Measurements from ENCODE around the gene GCC2. TPM values are rescaled to one million over a fixed set of nuclear protein-coding genes. Genes with fewer than 3 reads are reported as not detected.

GCC2 gene
- total and polyA plus RNA-seq, 2 of the 8 experiments (the other 6 are each of a cell fraction or from before 2014, with no cell fraction given) = 4.6 to 54.9 TPM

DNA sequence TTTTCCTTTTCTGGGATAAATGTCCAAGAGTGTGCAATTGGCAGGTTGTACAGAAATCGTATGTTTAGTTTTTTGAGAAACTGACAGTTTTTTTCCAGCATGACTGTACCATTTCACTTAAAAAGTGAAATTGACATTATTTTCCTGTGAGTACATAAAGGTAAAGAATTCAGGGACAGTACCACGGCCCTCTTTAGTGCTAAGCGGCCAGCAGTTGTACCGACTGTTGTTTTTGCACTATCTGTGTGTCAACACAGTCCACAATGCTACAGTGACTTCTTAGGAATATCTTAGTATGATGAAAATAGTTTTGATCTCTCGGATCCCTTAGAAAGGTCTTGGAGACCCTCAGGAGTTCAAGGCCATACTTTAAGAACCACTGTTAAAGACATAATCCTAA, 87.9 kb downstream of the GCC2 start:
- H3K23me2 ChIP-seq (ENCODE audit: low read depth, low read length) = peaks cover 9% of the 10 kb centered on the region
- H3K23ac ChIP-seq (ENCODE audit: insufficient read length) = no peak overlapping the region
- no peak overlapping the region for H4K5ac ChIP-seq (ENCODE audit: insufficient read length, low read depth, low read length)
- no peak overlapping the region for H2AK5ac ChIP-seq (ENCODE audit: low read depth, low read length)
- no peak overlapping the region for H2AFZ ChIP-seq (ENCODE audit: low read length)
- no peak overlapping the region for H4K8ac ChIP-seq (ENCODE audit: extremely low read depth, insufficient read depth, low read length)
- no peak overlapping the region for H3K56ac ChIP-seq (replicated peaks; ENCODE audit: insufficient read length, low read depth, low read length)
- peaks cover 0 to 11% (median 1%) of the 10 kb centered on the region in 4 experiments; a peak in 4 of 7 replicates for H3K4me1 ChIP-seq (replicated peaks in 1 of 4; ENCODE audit: control insufficient read depth in 3 of 4, insufficient read depth in 4 of 4, low read length in 3 of 4)
- H3K79me2 ChIP-seq (ENCODE audit: control insufficient read depth in 1 of 2, insufficient read depth in 2 of 2, low read length in 2 of 2) = peaks cover 9 to 58% of the 10 kb centered on the region in 2 experiments; a peak in 3 of 4 replicates
- no peak overlapping the region for H2BK12ac ChIP-seq (ENCODE audit: low read depth, low read length)
- H3K36me3 ChIP-seq (ENCODE audit: control insufficient read depth in 2 of 4, insufficient read depth in 4 of 4, low read length in 3 of 4) = no peaks in the 10 kb centered on the region
- no peak overlapping the region for H2BK120ac ChIP-seq (replicated peaks; ENCODE audit: low read depth, low read length)
- POLR2A ChIA-PET (ENCODE audit: partially characterized antibody) = no interaction called here
- peaks cover 0 to 4% (median 1%) of the 10 kb centered on the region in 4 experiments; a peak in 3 of 7 replicates for H3K27me3 ChIP-seq (replicated peaks in 1 of 4; ENCODE audit: control insufficient read depth in 3 of 4, extremely low read depth in 1 of 4, insufficient read depth in 3 of 4, low read length in 3 of 4)
- no peak overlapping the region for H3K9ac ChIP-seq (replicated peaks in 1 of 4; ENCODE audit: extremely low read depth in 1 of 4, low read depth in 3 of 4, low read length in 3 of 4)
- H2BK15ac ChIP-seq (ENCODE audit: low read length) = no peak overlapping the region
- no peak overlapping the region for H3K14ac ChIP-seq (ENCODE audit: insufficient read length)
- no peak overlapping the region for H4K91ac ChIP-seq (replicated peaks; ENCODE audit: insufficient read length, low read length)
- peaks cover 0 to 3% of the 10 kb centered on the region in 2 experiments for H4K20me1 ChIP-seq (replicated peaks in 1 of 2; ENCODE audit: control insufficient read depth in 1 of 2, insufficient read depth in 2 of 2, low read length in 2 of 2)
- H3K79me1 ChIP-seq (ENCODE audit: low read depth, low read length) = peaks cover 4% of the 10 kb centered on the region
- no peak overlapping the region for H2BK5ac ChIP-seq (ENCODE audit: low read depth, low read length)
- no peak overlapping the region; a peak in 1 of 4 replicates for H3K4me2 ChIP-seq (ENCODE audit: insufficient read depth in 1 of 2, low read depth in 2 of 2, low read length in 2 of 2)
- CTCF ChIA-PET (ENCODE audit: partially characterized antibody) = no interaction called here
- H3K4me3 ChIP-seq (ENCODE audit: extremely low read depth in 1 of 4, insufficient read depth in 2 of 4, low read depth in 3 of 4, low read length in 4 of 4) = no peak overlapping the region
- DNase-seq (ENCODE audit: low read depth in 1 of 2, low spot score in 2 of 2) (no peak), FAIRE-seq (no peak)
- no peak overlapping the region for H3K18ac ChIP-seq (ENCODE audit: extremely low read depth, low read length)
- no peak overlapping the region for H2BK20ac ChIP-seq (ENCODE audit: low read length)
- 90% methylated on average over 5 of the region's 5 CpGs; no CpG with 5 or more reads in 1 of the 2 experiments for WGBS, 2 experiments (ENCODE audit: extremely low coverage in 1 of 2, insufficient coverage in 1 of 2, insufficient read length in 1 of 2, insufficient replicate concordance in 2 of 2, low coverage in 1 of 2, low lambda C conversion rate in 2 of 2, missing lambda C conversion rate in 1 of 2)
- H3K4ac ChIP-seq (replicated peaks; ENCODE audit: insufficient read length, low read depth, low read length) = no peak overlapping the region
- no peak overlapping the region for H3K27ac ChIP-seq (ENCODE audit: low read depth, low read length)
- H3K9me3 ChIP-seq (ENCODE audit: insufficient read depth in 2 of 2, low read depth in 1 of 2, low read length in 1 of 2) = no peaks in the 10 kb centered on the region
- TF ChIP-seq TAF7 (optimal IDR thresholded peaks at IDR 0.05; ENCODE audit: borderline replicate concordance, low read depth, low read length) (no peak), NANOG (IDR thresholded peaks at IDR 0.05; ENCODE audit: insufficient read depth, low read depth, low read length, poor library complexity, severe bottlenecking) (no peak), SIX5 (IDR thresholded peaks at IDR 0.05; ENCODE audit: low read depth, low read length) (no peak), CTBP2 (IDR thresholded peaks at IDR 0.05; ENCODE audit: borderline replicate concordance, insufficient read depth, insufficient read length, low read length) (no peak), ATF2 (IDR thresholded peaks at IDR 0.05; ENCODE audit: low read length) (no peak), RXRA (IDR thresholded peaks at IDR 0.05; ENCODE audit: insufficient read depth, low read depth, low read length) (no peak)
- TF ChIP-seq, protein P1, sequence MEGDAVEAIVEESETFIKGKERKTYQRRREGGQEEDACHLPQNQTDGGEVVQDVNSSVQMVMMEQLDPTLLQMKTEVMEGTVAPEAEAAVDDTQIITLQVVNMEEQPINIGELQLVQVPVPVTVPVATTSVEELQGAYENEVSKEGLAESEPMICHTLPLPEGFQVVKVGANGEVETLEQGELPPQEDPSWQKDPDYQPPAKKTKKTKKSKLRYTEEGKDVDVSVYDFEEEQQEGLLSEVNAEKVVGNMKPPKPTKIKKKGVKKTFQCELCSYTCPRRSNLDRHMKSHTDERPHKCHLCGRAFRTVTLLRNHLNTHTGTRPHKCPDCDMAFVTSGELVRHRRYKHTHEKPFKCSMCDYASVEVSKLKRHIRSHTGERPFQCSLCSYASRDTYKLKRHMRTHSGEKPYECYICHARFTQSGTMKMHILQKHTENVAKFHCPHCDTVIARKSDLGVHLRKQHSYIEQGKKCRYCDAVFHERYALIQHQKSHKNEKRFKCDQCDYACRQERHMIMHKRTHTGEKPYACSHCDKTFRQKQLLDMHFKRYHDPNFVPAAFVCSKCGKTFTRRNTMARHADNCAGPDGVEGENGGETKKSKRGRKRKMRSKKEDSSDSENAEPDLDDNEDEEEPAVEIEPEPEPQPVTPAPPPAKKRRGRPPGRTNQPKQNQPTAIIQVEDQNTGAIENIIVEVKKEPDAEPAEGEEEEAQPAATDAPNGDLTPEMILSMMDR (IDR thresholded peaks at IDR 0.05; ENCODE audit: control extremely low read depth in 1 of 3, insufficient read depth in 1 of 3, low read depth in 1 of 3, low read length in 3 of 3) = no peak
- TF ChIP-seq, protein P2, sequence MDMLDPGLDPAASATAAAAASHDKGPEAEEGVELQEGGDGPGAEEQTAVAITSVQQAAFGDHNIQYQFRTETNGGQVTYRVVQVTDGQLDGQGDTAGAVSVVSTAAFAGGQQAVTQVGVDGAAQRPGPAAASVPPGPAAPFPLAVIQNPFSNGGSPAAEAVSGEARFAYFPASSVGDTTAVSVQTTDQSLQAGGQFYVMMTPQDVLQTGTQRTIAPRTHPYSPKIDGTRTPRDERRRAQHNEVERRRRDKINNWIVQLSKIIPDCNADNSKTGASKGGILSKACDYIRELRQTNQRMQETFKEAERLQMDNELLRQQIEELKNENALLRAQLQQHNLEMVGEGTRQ (IDR thresholded peaks at IDR 0.05; ENCODE audit: low read length) = no peak
